ENCODE data around the gene EBF3.
"Not testable (repeated sequence)": the region's sequence is repeated elsewhere in the genome, so short reads cannot be mapped to it uniquely, and the experiment has no call there.

Gene EBF3

GRCh38 chr10:129926066-129927055, 37.7 kb downstream of the EBF3 start:
- no peak for DNase-seq (ENCODE audit: low spot score)

DNA sequence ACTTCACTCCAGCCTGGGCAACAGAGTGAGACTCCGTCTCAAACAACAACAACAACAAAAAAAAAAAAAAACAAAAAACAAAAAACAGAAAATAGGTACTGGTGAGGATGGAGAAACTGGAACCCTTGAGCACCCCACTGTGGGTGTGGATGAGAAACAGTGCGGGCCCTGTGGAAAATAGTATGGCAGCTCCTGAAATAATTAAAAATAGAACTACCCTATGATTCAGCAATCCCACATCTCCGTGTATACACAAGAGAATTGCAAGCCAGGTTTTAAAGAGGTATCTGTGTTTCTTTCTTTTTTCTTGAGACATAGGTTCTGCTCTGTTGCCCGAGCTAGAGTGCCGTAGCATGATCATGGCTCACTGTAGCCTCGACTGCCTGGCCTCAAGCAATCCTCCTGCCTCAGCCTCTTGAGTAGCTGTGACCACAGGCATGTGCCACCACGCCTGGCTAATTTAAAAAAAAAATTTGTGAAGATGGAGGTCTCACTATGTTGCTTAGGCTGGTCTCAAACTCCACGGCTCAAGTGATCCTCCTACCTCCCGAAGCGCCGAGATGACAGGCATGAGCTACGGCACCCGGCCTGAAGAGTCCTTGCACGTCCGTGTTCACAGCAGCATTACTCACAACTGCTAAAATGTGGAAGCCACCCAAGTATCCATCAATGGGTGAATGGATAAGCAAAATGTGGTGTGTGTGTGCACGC, 39.5 kb downstream of the EBF3 start:
- no peak for DNase-seq (ENCODE audit: low spot score)

DNA sequence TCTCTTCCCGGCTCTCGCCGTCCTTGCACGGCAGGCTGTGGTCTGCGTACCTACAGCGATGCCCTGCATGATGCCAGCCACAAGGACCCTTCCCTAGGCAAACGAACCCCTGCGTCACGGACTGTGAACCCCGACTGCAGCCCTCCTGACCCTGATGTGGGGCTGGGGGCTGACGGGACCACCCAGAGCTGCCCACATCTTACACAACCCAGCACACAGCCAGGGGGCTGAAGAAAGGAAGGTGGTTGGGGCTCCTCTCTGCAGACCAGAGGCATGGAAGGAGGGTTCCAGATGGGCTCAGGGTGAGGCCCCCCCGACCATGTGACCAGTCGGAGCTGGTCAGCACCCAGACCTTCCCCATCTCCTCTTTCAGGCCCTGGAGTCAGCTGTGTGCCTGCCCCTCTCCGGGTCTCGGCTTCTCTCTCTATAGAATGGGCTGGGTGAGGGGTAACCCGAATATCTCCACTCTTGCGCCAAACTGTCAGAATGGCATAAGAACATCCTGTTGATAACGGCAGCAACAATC, 41.4 kb downstream of the EBF3 start:
- no peak for DNase-seq (ENCODE audit: low spot score)

DNA sequence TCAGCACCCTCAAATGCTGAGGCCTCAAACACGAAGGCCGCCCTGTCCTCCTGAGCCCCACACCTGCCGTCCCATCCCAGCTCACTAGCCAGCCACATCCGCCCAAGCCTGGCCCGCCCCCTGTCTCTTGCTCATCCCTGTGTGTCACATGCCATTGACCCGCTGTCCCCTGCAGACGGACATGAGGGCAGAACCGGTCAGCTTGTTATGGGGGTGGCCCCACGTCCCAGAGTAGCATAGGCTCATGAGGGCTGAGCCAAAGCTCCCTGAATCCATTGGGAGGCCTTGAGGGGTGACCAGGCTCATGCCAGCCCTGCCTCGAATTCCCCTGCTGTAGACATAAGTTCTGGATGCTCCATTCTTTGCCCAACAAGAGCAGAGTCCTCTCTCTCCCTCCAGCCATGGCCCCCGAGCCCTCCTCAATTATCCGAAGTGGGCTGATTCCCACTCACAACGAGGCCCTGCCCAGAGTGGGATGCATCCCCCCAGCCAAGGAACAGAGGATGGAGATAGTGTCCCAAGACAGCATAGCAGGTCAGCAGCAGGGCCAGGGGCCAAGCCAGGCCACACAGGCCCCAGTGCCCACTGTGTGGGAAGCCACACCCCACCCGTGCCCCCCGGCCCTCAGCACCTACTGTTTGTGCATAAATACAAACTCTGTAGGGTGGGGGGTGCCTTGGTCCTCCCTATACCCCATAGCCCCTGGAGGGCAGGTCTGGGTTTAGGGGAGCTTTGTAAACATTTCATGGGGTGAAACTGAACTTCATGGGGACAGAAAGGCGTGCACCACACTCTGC, 42.1 kb downstream of the EBF3 start:
- DNase-seq (ENCODE audit: low spot score) = no peak

DNA sequence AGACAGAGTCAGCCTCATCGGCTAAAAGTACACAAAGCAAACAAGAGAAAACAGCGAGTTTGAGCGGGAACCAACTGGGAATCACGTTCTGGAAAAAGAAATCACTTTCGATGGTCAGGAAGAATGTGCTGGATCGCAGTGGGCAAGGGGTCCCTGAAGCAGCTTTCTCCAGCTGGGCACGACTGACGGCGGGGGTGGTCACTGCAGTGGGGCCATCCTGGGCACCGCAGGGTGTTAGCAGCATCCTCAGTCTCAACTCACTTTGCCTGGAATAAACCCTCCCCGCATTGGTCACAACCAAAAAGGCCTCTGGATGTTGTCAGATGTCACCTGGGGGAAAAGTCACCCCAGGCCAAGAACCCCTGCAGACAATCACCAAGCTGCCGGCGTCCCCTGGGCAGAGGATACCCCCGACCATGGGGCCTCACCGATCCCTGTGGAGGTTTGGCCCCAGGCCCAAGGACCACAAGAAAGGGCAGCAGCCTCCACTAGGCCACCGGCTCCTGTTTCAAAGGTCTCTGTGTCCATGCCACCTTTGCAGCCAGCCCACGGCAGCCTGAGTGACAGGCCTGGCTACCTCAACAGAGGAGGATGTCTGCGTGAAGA, 42.9 kb downstream of the EBF3 start:
- DNase-seq (ENCODE audit: low spot score) = no peak

GRCh38 chr10:129920187-129920586, 43.9 kb downstream of the EBF3 start:
- not testable (repeated sequence) for DNase-seq (ENCODE audit: low spot score)

GRCh38 chr10:129919358-129919757, 44.7 kb downstream of the EBF3 start:
- DNase-seq (ENCODE audit: low spot score) = no peak

DNA sequence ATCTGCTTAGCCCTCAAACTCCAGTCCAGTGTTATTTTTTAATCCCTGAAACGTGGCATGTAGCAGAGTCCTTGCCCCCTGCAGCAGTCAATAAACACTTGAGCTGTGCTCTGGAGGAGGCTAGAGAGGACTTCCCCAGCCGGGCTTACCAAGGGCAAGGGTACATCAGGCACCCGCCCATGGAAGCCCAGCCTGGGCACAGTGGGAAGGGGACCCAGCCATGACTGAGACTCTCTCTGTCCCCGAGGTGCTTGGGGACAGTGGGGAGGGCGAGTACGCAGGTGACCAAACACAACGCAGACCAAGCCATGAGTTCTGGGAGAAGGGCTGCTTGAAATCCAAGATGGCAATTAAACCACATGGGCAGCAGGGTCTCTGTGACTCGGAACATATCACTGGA, 45.2 kb downstream of the EBF3 start:
- no peak for DNase-seq (ENCODE audit: low spot score)

- no peak for DNase-seq (ENCODE audit: low spot score)
Observed at GRCh38 chr10:129918401-129918800, 45.7 kb downstream of the EBF3 start.

DNA sequence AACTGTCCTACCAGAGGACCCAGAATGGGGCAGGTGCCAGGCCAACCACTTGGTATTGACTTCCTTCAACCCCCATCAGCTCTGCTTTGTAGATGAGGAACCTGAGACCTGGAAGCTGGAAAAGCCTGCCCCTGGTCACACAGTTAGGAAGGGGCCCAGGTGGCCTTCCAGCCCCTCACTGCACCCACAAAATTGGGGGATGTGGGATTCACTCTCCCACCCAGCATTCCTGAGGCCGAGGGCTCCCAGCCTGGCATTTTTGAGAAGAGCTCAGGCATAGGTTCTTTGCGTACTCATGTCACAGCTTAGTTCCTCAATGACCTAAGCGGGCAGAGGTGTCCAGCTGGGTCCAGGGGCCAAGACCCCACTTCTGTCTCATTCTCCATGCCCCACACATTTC, 46.1 kb downstream of the EBF3 start:
- DNase-seq (ENCODE audit: low spot score) = no peak

DNA sequence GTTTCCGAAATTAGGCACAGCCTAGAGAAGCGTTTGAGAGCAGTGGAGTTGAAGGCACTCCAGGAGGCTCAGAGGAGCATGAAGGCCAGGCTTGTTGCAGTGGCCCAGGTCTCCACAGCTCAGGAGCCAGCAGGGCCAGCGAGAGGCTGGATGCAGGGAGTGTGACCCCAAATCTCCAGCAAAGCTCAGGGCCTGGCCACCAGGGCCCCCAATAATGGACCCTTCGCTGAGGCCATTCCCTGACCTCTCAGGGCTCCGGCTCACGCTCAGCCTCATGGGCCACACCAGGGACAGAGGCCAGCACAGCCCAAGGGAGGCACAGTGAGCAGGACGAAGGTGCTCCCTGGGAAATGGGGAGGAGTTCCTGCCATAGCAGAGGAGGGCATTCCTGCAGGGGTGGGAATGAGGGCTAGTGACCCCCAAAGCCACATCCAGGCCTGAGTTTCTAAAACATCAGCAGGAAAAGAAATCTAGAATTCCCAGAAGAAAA, 47.5 kb downstream of the EBF3 start:
- no peak for DNase-seq (ENCODE audit: low spot score)

DNA sequence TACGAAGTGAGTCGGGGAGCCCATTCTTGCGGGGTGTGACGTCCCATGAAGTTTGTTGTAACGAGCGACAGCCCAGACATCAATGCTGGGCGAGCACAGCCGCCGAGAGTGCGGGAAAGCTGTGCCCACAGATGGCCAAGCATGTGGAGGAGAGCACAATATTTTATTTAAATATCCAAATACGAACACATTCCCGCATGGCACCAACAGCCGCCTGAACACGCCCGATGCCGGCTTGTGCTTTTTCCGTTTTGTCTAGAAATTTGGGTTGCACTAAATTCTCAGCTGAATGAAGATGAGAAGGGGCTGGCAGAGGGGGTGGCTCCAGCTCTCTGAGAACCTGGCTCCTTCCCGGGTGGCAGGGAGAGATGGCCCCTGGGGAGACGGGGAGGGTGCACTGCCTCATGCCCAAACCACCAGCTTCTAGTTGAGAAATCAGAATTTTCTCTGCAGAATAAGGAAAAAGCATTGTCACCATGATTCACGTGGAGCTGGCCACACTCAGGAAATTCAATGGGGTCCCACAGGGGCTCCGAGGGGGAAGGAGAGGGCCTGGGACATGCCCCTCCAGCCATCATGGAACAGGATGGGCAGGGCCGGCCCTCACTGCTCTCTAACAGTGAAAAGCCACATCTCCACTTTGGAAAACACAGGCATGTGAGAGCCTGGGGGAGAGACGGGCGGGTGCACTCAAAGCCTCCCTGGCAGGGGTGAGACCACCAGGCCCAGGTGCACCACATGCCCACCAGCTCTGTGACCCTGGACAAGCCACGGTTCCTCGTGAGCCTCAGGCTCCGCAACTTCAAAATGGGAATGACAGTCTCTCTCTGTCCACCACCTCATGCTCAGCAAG, 48.3 kb downstream of the EBF3 start:
- DNase-seq (ENCODE audit: low spot score) = no peak

DNA sequence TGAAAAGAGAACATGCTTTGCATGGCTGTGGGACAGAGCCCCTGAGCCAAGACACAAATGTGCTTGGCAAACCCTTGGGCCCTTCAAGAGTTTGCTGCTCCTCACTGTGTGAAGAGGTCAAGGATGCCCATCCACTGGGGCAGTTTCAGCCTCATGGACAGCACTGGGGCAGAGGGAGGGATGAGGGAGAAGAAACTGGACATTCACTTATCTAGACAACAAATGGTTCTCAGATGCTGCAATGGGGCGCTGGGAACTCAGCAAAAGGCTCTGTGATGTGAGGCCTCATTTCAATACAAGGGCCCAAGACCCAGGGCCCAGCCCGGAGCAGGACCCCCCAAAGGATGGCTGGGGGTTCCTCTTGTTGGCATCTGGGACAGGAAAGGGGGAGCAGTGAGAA, 49.1 kb downstream of the EBF3 start:
- DNase-seq (ENCODE audit: low spot score) = no peak

GRCh38 chr10:129914153-129914855, 49.8 kb downstream of the EBF3 start:
- DNase-seq (ENCODE audit: low spot score) = no peak

DNA sequence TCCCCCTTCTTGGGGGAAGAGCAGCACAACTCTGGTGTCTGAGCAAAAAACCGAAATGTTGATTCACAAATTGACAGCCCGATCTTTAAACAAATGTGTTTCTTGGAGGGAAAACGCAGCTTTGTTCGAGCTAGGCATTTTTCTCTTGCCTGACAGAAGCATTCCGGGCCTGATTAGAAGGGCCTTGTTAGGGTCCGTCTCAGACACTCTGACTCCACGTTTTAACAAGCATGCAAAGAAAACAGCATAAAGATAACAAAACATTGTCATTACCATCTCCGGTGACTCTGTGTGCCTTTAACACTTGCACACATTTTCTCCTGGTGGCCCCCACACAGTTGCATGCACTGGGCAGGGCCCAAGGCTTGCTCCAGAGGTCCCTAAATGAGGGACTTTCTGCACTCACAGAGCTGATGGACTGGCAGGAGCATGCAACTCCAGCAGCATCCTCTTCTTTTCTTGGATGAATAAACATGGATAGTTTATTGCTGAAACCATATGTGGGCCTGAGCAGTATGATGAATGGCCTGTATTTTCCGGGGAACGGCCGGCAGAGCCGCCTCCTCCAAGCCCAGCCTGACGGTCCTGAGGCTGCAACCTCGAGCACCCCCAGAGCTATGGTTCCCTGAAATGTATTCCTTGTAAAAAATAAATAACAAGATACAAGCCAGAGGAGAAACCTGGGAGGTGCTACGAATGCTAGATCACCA, 50.9 kb downstream of the EBF3 start:
- no peak for DNase-seq (ENCODE audit: low spot score)

GRCh38 chr10:129912166-129912917, 51.7 kb downstream of the EBF3 start:
- DNase-seq (ENCODE audit: low spot score) = peak; percentile 52

DNA sequence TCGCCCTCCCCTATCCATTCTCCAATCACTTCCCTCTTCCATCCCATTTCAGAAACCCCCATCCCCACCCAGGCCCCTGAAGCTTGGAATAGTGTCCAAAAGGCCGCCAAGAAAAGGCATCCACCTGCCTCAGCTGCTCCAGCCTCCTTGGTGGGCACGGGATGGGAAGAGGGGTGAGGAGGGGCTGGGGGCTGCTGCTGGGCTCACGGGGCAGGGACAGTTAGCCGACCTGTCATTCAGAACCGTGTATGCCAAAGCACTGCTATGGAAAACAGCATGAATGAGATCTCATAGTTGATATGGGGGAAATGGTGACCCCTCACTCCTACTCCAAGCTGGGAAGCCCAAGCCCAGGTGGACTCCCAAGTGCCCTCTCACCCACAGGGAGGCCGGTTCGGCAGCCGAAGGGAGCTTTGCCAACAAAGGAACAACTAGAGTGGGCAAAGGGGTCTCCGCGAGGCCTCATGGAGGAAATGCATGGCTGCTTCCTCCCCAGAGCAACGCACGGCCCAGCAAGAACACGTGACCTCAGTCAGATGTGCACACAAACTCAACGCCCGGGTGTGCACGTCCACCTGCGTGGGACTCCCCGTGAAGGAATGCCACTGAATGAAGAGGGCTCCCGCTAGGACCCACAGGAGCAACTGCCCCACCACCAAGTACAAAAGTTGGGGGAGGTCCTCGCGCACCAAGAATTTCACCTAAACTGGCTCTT, 52.5 kb downstream of the EBF3 start:
- no peak for DNase-seq (ENCODE audit: low spot score)

GRCh38 chr10:129910861-129911260, 53.2 kb downstream of the EBF3 start:
- no peak for DNase-seq (ENCODE audit: low spot score)

All from GM03348 (cell line).